GM18867 (cell line): ENCODE measurements around the gene TMEM185A.
"Not testable (repeated sequence)": the region's sequence is repeated elsewhere in the genome, so short reads cannot be mapped to it uniquely, and the experiment has no call there.

Experiments used
- ATAC-seq: cut with Tn5 transposase; IDR thresholded peaks from one replicate; pipeline ENCODE4 v1.9.1; 2021; ENCODE audit warnings: mild to moderate bottlenecking, moderate library complexity; ENCODE audit not compliant: unreplicated experiment

Gene TMEM185A

DNA sequence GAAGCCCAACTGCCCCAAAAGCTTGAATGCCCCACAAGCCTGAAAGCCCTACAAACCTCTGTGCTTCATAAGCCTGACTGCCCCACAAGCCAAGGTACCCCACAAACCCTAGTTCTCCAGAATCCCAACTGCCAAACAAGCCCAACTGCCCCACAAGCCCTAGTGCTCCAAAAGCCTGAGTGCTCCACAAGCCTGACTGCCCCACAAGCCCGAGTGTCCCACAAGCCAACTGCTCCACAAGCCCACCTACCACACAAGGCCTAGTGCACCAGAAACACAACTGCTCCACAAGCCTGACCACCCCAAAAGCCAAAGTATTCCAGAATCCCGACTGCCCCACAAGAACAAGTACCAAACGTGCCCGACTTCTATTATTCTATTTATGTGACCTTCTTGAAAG is 68.2 kb downstream of the TMEM185A start:
- ATAC-seq = no peak

- ATAC-seq = not testable (repeated sequence)
Observed at GRCh38 chrX:149555251-149555650, 76.3 kb downstream of the TMEM185A start.

- ATAC-seq = not testable (repeated sequence)
Observed at GRCh38 chrX:149551939-149552248, 79.7 kb downstream of the TMEM185A start.

DNA sequence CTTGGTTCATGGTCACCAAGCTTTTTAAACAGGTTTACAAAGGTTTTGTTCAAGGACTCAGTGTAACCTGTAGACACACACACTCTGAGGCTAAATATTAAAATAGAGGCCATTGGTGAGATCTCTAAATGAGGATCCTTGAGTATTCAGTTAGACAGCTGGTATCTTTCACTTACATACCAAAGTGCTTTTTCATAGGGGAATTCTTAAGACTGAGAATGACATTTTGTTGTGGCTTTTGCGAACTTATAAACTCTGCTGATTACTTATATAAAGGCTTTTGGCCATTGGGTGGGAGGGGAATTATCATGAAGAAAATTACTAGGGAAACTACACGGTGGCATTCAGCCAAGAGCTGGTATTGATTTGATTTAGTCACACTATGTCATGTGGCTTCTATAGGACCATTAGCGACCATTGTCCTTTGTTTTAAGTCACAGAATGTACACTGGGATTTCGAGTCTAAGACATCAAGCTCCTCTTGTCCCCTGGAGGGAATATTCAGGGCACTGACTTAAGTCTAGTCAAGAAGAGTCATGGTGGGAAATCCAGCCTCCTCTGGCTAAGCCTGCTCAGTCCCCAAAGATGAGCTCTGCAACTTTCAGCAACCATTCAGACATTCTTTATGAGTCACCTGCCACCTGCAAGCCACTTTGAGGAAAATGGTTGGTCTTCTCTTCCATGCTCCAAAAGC is 80.2 kb downstream of the TMEM185A start:
- not testable (repeated sequence) for ATAC-seq

- not testable (repeated sequence) for ATAC-seq
Observed at GRCh38 chrX:149550454-149550853, 81.1 kb downstream of the TMEM185A start.

DNA sequence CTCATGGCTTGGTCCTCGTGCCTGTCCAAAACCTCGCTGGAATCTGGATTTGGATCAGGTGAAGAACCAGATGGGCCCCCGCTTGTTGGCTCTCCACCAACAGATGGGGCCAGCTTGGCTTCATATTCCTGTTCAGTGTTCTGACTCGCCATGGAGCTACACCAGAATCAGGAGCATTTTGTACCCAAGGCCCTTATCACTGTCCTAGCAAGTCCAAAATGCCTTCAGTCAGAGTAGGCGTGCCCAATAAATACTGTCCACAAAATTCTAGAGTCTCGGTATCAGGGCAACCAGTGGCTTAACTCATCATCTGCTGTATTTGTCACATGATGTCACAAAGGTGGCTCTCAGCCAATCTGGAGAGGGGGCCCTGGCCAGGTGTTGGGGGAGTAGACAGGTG is 81.9 kb downstream of the TMEM185A start, which contains the start of gene HSFX3:
Gene HSFX3 (minus strand): TSS at position 224 of the 400 bp plus-strand sequence. CDS start 72 bp downstream, at position 152.
- not testable (repeated sequence) for ATAC-seq

DNA sequence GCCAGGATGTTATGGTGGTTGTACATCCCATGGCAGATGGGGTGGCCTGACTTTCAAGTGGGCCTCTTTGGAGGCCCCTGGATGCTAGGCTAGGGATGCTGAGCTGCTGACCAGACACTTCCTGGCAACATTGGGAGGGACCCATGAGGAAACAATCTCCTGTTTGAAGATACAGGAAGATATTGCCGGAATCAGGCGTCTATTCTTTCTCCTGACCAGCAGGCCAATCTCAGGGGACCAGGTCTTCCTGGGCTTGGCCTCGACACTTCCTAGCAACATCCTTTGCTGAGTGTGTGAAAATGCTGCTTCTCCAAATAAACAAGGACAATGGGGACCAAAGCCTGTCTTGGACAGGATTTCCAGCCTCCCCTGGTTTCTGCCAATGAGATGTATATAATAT is 83.8 kb downstream of the TMEM185A start:
- not testable (repeated sequence) for ATAC-seq

DNA sequence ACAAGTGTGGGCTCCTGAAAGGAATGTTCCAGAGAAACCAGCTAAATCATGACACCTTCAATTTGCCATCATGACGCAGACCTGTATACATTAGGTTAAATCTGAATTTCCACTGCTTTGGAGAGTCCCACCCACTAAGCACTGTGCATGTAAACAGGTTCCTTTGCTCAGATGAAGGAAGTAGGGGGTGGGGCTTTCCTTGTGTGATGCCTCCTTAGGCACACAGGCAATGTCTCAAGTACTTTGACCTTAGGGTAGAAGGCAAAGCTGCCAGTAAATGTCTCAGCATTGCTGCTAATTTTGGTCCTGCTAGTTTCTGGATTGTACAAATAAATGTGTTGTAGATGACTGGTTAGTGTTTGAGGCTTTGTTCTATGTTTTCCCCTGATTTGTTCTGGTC is 84.6 kb downstream of the TMEM185A start:
- not testable (repeated sequence) for ATAC-seq
